ENCODE data around the gene PPFIA1.

- TF ChIP-seq CTCF (IDR thresholded peaks at IDR 0.05) (no peak), IRF1 (CRISPR knock-in tag; IDR thresholded peaks at IDR 0.05) (no peak), KAT7 (CRISPR knock-in tag; IDR thresholded peaks at IDR 0.05; ENCODE audit: borderline replicate concordance) (no peak), JUN (CRISPR knock-in tag; IDR thresholded peaks at IDR 0.05) (no peak), SP1 (CRISPR knock-in tag; conservative IDR thresholded peaks at IDR 0.05) (no peak), ZNF317 (CRISPR knock-in tag; IDR thresholded peaks at IDR 0.05; ENCODE audit: borderline replicate concordance, low read depth) (no peak), ZBTB21 (CRISPR knock-in tag; IDR thresholded peaks at IDR 0.05; ENCODE audit: borderline replicate concordance) (no peak), TEAD1 (CRISPR knock-in tag; IDR thresholded peaks at IDR 0.05) (no peak), ZBTB43 (CRISPR knock-in tag; IDR thresholded peaks at IDR 0.05) (no peak), ZNF396 (CRISPR knock-in tag; IDR thresholded peaks at IDR 0.05; ENCODE audit: borderline replicate concordance) (no peak), PRDM15 (CRISPR knock-in tag; IDR thresholded peaks at IDR 0.05) (no peak), E2F4 (CRISPR knock-in tag; IDR thresholded peaks at IDR 0.05; ENCODE audit: borderline replicate concordance, low read depth) (no peak), HMGXB4 (CRISPR knock-in tag; IDR thresholded peaks at IDR 0.05) (no peak), USF1 (CRISPR knock-in tag; IDR thresholded peaks at IDR 0.05) (no peak)
Measured at GRCh38 chr11:70299636-70300035, 29.1 kb downstream of the PPFIA1 start.

Measured in WTC11 (cell line).